ENCODE results near the gene SYNGAP1. TPM values are rescaled to one million over a fixed set of nuclear protein-coding genes. Genes with fewer than 3 reads are reported as not detected.

Gene SYNGAP1
- total RNA-seq, 1 experiment from 2014 or later: 29.0 TPM

- Histone ChIP-seq H3K27ac (ENCODE audit: low read length) (peak overlapping the region; percentile 76), H3K9me3 (ENCODE audit: control insufficient read depth, insufficient read depth, low read depth, low read length) (no peaks in the 10 kb centered on the region), H3K27me3 (ENCODE audit: control insufficient read depth, insufficient read depth, low read length) (no peaks in the 10 kb centered on the region), H3K36me3 (ENCODE audit: control insufficient read depth, insufficient read depth, low read length) (no peaks in the 10 kb centered on the region), H3K4me1 (ENCODE audit: control insufficient read depth, insufficient read depth, low read length) (peaks cover 37% of the 10 kb centered on the region), H3K4me3 (ENCODE audit: low read depth in 2 of 2, low read length in 2 of 2) (peak overlapping the region; percentile 60 to 91)
- ChIA-PET POLR2A (interaction anchor here (0.7 kb wide), 1 partner anchor 151 kb away, joined by 4 read pairs; the partner anchor contains the start of gene B3GALT4), CTCF (no interaction called here)
- intact Hi-C loops (cut with micrococcal nuclease; ENCODE audit: unreplicated experiment) (no loop called here), in situ Hi-C loops (cut with HindIII; ENCODE audit: low pct_unique_long_range_greater_than_20kb, low sequenced_read_pairs) (no loop called here)
- ATAC-seq (peak; percentile 47), DNase-seq (ENCODE audit: low read depth, low spot score) (no peak)
- BruUV-seq (replicated peaks): no TSS peak
- peak; percentile 28; the same call in 1 of the 2 replicates for TF ChIP-seq SIN3A (IDR thresholded peaks at IDR 0.05; ENCODE audit: borderline replicate concordance, insufficient read depth, low read depth, low read length)
- TF ChIP-seq CTCF (IDR thresholded peaks at IDR 0.05): peak; percentile 55
- no peak for TF ChIP-seq REST (IDR thresholded peaks at IDR 0.05; ENCODE audit: insufficient read depth in 1 of 2, low read depth in 2 of 2, low read length in 1 of 2)
- TF ChIP-seq TCF7L2 (IDR thresholded peaks at IDR 0.05; ENCODE audit: low read depth, low read length): no peak
Observed at GRCh38 chr6:33427585-33428223, 7.8 kb downstream of the SYNGAP1 start.

GRCh38 chr6:33428224-33428965 lies 8.5 kb downstream of the SYNGAP1 start:
- POLR2A ChIA-PET: interaction anchor here (0.7 kb wide), 1 partner anchor 151 kb away, joined by 4 read pairs; the partner anchor contains the start of gene B3GALT4
- Histone ChIP-seq H3K27ac (ENCODE audit: low read length) (peak overlapping the region; percentile 20; the same call in 1 of the 2 replicates), H3K4me1 (ENCODE audit: control insufficient read depth, insufficient read depth, low read length) (peaks cover 37% of the 10 kb centered on the region), H3K9me3 (ENCODE audit: control insufficient read depth, insufficient read depth, low read depth, low read length) (no peaks in the 10 kb centered on the region), H3K27me3 (ENCODE audit: control insufficient read depth, insufficient read depth, low read length) (no peaks in the 10 kb centered on the region), H3K36me3 (ENCODE audit: control insufficient read depth, insufficient read depth, low read length) (no peaks in the 10 kb centered on the region), H3K4me3 (ENCODE audit: low read depth in 2 of 2, low read length in 2 of 2) (peak overlapping the region; percentile 47 to 60)
- intact Hi-C loops (cut with micrococcal nuclease; ENCODE audit: unreplicated experiment): no loop called here
- no TSS peak for BruUV-seq (replicated peaks)
- no peak for ATAC-seq
- in situ Hi-C loops (cut with HindIII; ENCODE audit: low pct_unique_long_range_greater_than_20kb, low sequenced_read_pairs): no loop called here
- DNase-seq (ENCODE audit: low read depth, low spot score): no peak
- CTCF ChIA-PET: no interaction called here
- no peak; the same call in 1 of the 2 replicates for TF ChIP-seq CTCF (IDR thresholded peaks at IDR 0.05)
- TF ChIP-seq TCF7L2 (IDR thresholded peaks at IDR 0.05; ENCODE audit: low read depth, low read length): no peak
- no peak for TF ChIP-seq SIN3A (IDR thresholded peaks at IDR 0.05; ENCODE audit: borderline replicate concordance, insufficient read depth, low read depth, low read length)
- TF ChIP-seq POLR2AphosphoS5 (IDR thresholded peaks at IDR 0.05; ENCODE audit: low read depth, low read length): no peak
- TF ChIP-seq REST (IDR thresholded peaks at IDR 0.05; ENCODE audit: insufficient read depth in 1 of 2, low read depth in 2 of 2, low read length in 1 of 2): no peak

All from Panc1 (cell line).